Mucosa of stomach (tissue), 1 donor: Measurements from ENCODE around the gene MTHFR.

Experiments
- H3K27me3 ChIP-seq: one replicate; pipeline ENCODE4 v1.7.0; 2013; ENCODE audit warnings: mild to moderate bottlenecking, low read length; ENCODE audit not compliant: control insufficient read depth, insufficient read depth
- H3K36me3 ChIP-seq: one replicate; pipeline ENCODE4 v1.7.0; 2013; ENCODE audit warnings: low read length; ENCODE audit not compliant: control insufficient read depth, insufficient read depth
- H3K4me1 ChIP-seq: one replicate; pipeline ENCODE4 v1.7.0; 2013; ENCODE audit warnings: mild to moderate bottlenecking, low read length; ENCODE audit not compliant: control insufficient read depth, insufficient read depth
- H3K4me3 ChIP-seq: one replicate; pipeline ENCODE4 v1.7.0; 2013; ENCODE audit warnings: low read length
- H3K9ac ChIP-seq: one replicate; pipeline ENCODE4 v1.7.0; 2013; ENCODE audit warnings: mild to moderate bottlenecking, low read length, moderate library complexity
- H3K9me3 ChIP-seq: one replicate; pipeline ENCODE4 v1.7.0; 2013; ENCODE audit warnings: mild to moderate bottlenecking, low read length, moderate library complexity; ENCODE audit not compliant: control insufficient read depth
- donor health status: Pancreatic carcinoma.

Gene MTHFR

GRCh38 chr1:11768821-11769220 is 36.9 kb downstream of the MTHFR start:
- no peak overlapping the region for H3K4me3 ChIP-seq
- no peaks in the 10 kb centered on the region for H3K9me3 ChIP-seq
- H3K36me3 ChIP-seq, result no peaks in the 10 kb centered on the region
- H3K9ac ChIP-seq, result no peak overlapping the region
- H3K27me3 ChIP-seq, result peaks cover 6% of the 10 kb centered on the region
- no peaks in the 10 kb centered on the region for H3K4me1 ChIP-seq

- no peaks in the 10 kb centered on the region for H3K9me3 ChIP-seq
- H3K4me3 ChIP-seq, result no peak overlapping the region
- no peaks in the 10 kb centered on the region for H3K36me3 ChIP-seq
- H3K9ac ChIP-seq, result no peak overlapping the region
- peaks cover 6% of the 10 kb centered on the region for H3K27me3 ChIP-seq
- H3K4me1 ChIP-seq, result no peaks in the 10 kb centered on the region
Observed at GRCh38 chr1:11767922-11768704, 37.7 kb downstream of the MTHFR start.

GRCh38 chr1:11766429-11766776 is 39.4 kb downstream of the MTHFR start:
- Histone ChIP-seq H3K4me3 (no peak overlapping the region), H3K36me3 (no peaks in the 10 kb centered on the region), H3K9ac (no peak overlapping the region), H3K9me3 (no peaks in the 10 kb centered on the region), H3K4me1 (peaks cover 4% of the 10 kb centered on the region), H3K27me3 (peaks cover 18% of the 10 kb centered on the region)

- no peak overlapping the region for H3K4me3 ChIP-seq
- H3K36me3 ChIP-seq, result no peaks in the 10 kb centered on the region
- H3K9me3 ChIP-seq, result no peaks in the 10 kb centered on the region
- no peak overlapping the region for H3K9ac ChIP-seq
- H3K4me1 ChIP-seq, result peaks cover 4% of the 10 kb centered on the region
- peaks cover 20% of the 10 kb centered on the region for H3K27me3 ChIP-seq
Observed at GRCh38 chr1:11765661-11766428, 39.9 kb downstream of the MTHFR start.

- H3K4me3 ChIP-seq, result no peak overlapping the region
- peaks cover 23% of the 10 kb centered on the region for H3K27me3 ChIP-seq
- H3K9ac ChIP-seq, result no peak overlapping the region
- H3K9me3 ChIP-seq, result no peaks in the 10 kb centered on the region
- no peaks in the 10 kb centered on the region for H3K36me3 ChIP-seq
- H3K4me1 ChIP-seq, result peaks cover 4% of the 10 kb centered on the region
Observed at GRCh38 chr1:11764519-11764918, 41.2 kb downstream of the MTHFR start.

- Histone ChIP-seq H3K4me3 (no peak overlapping the region), H3K9me3 (no peaks in the 10 kb centered on the region), H3K4me1 (peaks cover 4% of the 10 kb centered on the region), H3K9ac (no peak overlapping the region), H3K27me3 (peaks cover 23% of the 10 kb centered on the region), H3K36me3 (no peaks in the 10 kb centered on the region)
Observed at GRCh38 chr1:11764115-11764514, 41.6 kb downstream of the MTHFR start.

GRCh38 chr1:11761988-11762406 is 43.8 kb downstream of the MTHFR start, which contains the start of gene C1orf167:
Gene C1orf167, plus strand, starts transcription at chr1:11762193. Its CDS starts 2,208 bp downstream, at chr1:11764401.
- no peaks in the 10 kb centered on the region for H3K36me3 ChIP-seq
- H3K9me3 ChIP-seq, result no peaks in the 10 kb centered on the region
- peaks cover 23% of the 10 kb centered on the region for H3K27me3 ChIP-seq
- H3K4me1 ChIP-seq, result peaks cover 4% of the 10 kb centered on the region
- no peak within 1 kb of the TSS for H3K9ac ChIP-seq
- no peak within 1 kb of the TSS for H3K4me3 ChIP-seq

- Histone ChIP-seq H3K36me3 (no peaks in the 10 kb centered on the region), H3K9me3 (no peaks in the 10 kb centered on the region), H3K4me1 (peaks cover 4% of the 10 kb centered on the region), H3K27me3 (peaks cover 21% of the 10 kb centered on the region), H3K9ac (no peak overlapping the region), H3K4me3 (no peak overlapping the region)
Observed at GRCh38 chr1:11761285-11761684, 44.5 kb downstream of the MTHFR start.

GRCh38 chr1:11759791-11760190 is 46.0 kb downstream of the MTHFR start:
- Histone ChIP-seq H3K4me1 (peaks cover 4% of the 10 kb centered on the region), H3K36me3 (no peaks in the 10 kb centered on the region), H3K4me3 (no peak overlapping the region), H3K9ac (no peak overlapping the region), H3K9me3 (no peaks in the 10 kb centered on the region), H3K27me3 (peaks cover 19% of the 10 kb centered on the region)

- H3K9ac ChIP-seq, result no peak overlapping the region
- peaks cover 11% of the 10 kb centered on the region for H3K27me3 ChIP-seq
- H3K36me3 ChIP-seq, result no peaks in the 10 kb centered on the region
- H3K4me3 ChIP-seq, result no peak overlapping the region
- H3K9me3 ChIP-seq, result no peaks in the 10 kb centered on the region
- H3K4me1 ChIP-seq, result peaks cover 2% of the 10 kb centered on the region
Observed at GRCh38 chr1:11757047-11757446, 48.7 kb downstream of the MTHFR start.

- H3K4me3 ChIP-seq, result no peak overlapping the region
- H3K36me3 ChIP-seq, result no peaks in the 10 kb centered on the region
- H3K27me3 ChIP-seq, result no peaks in the 10 kb centered on the region
- no peak overlapping the region for H3K9ac ChIP-seq
- H3K9me3 ChIP-seq, result no peaks in the 10 kb centered on the region
- no peaks in the 10 kb centered on the region for H3K4me1 ChIP-seq
Observed at GRCh38 chr1:11753555-11754208, 52.1 kb downstream of the MTHFR start.
